ENCODE results near the gene BTG2. TPM values are rescaled to one million over a fixed set of nuclear protein-coding genes. Genes with fewer than 3 reads are reported as not detected.
A peak's percentile ranks its signal among the peaks of the same experiment; 100 is the strongest.
"Not testable (repeated sequence)": the region's sequence is repeated elsewhere in the genome, so short reads cannot be mapped to it uniquely, and the experiment has no call there.

BTG2 gene
- polyA plus RNA-seq, 3 donors: 91.8 to 119 (median 100) TPM

DNA sequence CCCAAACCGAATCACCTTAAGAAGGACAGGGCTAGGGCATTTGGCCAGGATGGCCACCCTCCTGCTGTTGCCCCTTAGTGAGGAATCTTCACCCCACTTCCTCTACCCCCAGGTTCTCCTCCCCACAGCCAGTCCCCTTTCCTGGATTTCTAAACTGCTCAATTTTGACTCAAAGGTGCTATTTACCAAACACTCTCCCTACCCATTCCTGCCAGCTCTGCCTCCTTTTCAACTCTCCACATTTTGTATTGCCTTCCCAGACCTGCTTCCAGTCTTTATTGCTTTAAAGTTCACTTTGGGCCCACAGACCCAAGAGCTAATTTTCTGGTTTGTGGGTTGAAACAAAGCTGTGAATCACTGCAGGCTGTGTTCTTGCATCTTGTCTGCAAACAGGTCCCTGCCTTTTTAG is 3.6 kb downstream of the BTG2 start:
- no peak for DNase-seq

GRCh38 chr1:203311368-203312301 is 6.3 kb downstream of the BTG2 start:
- DNase-seq: no peak

GRCh38 chr1:203314025-203314759 is 8.9 kb downstream of the BTG2 start:
- not testable (repeated sequence) for DNase-seq

GRCh38 chr1:203316626-203317093 is 11.3 kb downstream of the BTG2 start:
- DNase-seq: peak; percentile 62

- DNase-seq: no peak
Observed at GRCh38 chr1:203317429-203318228, 12.3 kb downstream of the BTG2 start.

- no peak for DNase-seq
Observed at GRCh38 chr1:203318229-203318517, 12.9 kb downstream of the BTG2 start.

DNA sequence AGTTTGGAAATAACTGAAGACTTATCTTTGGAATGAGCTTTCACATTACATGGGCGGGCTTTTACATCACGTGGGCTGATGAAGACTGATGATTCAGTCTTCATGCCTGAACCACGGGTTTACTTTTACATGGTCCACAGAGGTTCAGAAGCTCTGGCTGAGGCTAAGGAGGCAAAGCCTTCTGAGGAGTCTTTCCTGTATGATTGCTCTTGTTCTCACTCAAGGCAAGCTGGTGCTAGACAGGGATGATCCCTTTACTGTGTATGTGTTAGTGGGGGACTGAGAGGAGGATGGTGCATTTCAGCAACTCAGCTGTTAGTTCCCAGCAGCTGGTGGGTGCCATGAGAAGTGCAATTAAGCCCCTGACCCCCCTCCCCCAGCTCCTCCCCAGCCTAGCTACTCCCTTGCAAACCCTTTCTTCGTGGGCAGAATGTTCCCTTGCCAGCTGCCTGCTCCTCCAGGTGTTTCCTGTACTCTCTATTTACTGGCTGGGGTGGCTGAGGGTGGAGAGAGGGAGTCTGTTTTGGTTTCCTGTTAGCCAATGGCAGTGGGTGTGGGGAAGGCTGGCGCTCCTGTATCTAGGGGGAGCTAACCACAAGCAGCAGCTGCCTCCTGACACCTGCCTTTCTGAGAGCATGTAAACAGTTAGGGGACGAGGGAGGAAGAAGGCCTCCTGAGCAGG is 15.4 kb downstream of the BTG2 start:
- DNase-seq: no peak

DNA sequence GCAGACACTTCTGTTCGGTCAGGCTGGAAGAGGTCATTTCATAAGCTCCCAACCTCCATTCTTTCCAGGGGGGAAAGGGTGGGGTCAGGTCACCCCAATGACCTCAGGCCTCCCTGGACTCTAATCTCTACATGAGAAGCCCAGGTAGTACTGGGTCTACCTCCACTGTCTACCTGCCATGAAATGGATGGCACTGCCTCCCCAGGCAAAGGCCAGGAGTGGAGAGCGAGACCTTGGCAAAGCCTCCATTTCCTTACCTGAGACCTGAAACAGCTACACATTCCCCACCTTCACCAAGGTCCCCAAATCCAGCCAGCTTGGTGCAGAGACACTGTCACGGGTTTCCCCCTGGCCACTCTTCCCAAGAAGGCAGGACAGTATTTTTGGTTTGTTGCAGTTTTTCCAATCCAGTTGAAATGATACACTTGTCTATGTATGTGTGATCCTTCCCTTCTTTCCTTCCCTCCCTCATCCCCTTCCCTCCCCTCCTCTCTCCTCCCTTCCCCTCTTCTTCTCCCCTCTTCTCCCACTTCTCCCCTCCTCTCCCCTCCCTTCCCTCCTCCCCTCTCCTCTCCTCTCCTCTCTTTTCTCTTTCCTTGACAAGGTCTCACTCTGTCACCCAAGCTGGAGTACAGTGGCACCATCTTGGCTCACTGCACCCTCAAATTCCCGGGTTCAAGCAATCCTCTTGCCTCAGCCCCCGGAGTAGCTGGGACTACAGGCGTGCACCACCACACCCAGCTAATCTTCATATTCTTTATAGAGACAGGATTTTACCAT is 16.1 kb downstream of the BTG2 start:
- no peak for DNase-seq

GRCh38 chr1:203322500-203323179 is 17.3 kb downstream of the BTG2 start:
- DNase-seq: no peak

DNA sequence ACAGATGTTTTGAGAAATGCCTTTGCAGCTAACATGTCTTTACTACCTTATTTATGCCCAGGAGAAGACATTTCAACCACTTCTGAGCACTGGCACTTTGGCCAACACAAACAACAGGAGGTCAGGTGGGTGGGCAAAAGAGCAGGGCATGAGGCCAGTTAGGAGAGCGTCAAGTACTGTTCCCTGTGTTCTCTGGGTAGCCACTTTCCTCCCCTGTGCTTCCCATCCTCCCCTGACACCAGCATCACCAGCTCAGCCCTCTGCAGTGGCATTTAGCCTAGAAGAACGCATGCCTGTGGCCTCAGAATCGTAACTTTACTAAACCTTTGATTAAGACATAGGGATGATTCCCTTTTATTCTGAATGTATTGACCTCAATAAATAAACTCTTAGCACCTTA is 18.3 kb downstream of the BTG2 start:
- no peak for DNase-seq

DNA sequence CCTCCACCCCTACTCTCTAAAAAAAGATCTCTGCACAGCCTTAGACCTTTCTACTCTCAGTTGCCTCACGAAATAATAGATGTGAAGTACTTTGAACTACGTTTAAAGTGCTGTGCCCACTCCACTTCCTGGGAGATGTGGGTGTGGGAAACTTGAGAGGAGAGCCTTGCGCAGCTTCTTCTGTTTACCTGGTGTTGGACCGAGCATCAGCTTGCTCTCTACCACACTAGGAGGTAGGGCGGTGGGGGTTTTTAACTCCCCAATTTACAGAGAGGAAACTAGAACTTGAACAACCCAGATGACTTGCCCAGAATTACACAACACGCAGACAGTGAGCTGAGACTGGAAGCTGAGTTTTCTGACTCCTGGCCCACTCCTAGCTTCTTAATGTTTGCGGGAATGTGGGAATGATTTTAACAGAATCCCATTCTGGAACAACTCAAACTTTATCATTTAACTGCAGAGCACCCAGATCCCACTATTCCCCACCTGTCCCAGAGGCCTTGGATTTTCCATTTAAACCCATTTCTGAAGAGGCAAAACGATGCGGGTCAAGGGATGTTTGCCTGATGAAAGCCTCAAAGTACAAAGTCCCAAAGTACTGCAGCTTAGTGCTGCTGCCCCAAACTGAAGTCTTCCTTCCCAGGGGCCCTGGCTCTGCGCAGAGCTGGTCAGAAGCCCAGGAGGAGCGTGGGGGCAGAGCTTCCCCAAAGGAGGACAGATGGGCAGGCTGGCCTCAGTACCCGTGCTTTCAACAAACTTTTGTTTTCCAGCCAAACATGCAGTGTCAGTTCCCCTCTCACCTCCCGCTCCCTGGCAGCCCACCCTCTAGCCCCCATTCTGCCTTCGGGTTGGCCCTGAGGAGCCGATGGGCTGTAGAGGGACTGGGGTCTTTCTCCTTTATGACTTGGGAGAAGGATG is 19.0 kb downstream of the BTG2 start:
- no peak for DNase-seq

- DNase-seq: no peak
Observed at GRCh38 chr1:203325026-203325417, 19.7 kb downstream of the BTG2 start.

- DNase-seq: no peak
Observed at GRCh38 chr1:203325418-203326091, 20.2 kb downstream of the BTG2 start.

- peak; percentile 94 for DNase-seq
Observed at GRCh38 chr1:203326830-203327683, 21.7 kb downstream of the BTG2 start.

GRCh38 chr1:203327684-203328457 is 22.6 kb downstream of the BTG2 start:
- DNase-seq: peak; percentile 58

- no peak for DNase-seq
Observed at GRCh38 chr1:203328714-203329122, 23.4 kb downstream of the BTG2 start.

- DNase-seq: no peak
Observed at GRCh38 chr1:203331224-203331623, 25.9 kb downstream of the BTG2 start.

All from renal pelvis (tissue), 4 donors.